SU-DHL-6 (cell line): ENCODE data around the gene ATP9A.

Experiments
- EZH2phosphoT487 ChIP-seq: fragments of 200-600 bp; sonication (generic), shearing (Covaris generic); conservative IDR thresholded peaks from 2 replicates; pipeline ENCODE4 v1.6.1; 2018; ENCODE audit warnings: mild to moderate bottlenecking, antibody characterized with exemption, low read length, moderate library complexity, mixed read lengths
- TF ChIP-seq, protein P1 (sequence below): fragments of 200-600 bp; sonication (generic); IDR thresholded peaks from one replicate; pipeline ENCODE4 v1.5.1; 2017; ENCODE audit warnings: antibody characterized with exemption, mild to moderate bottlenecking, low read length, moderate library complexity; ENCODE audit not compliant: insufficient read depth, poor library complexity, severe bottlenecking

DNA sequence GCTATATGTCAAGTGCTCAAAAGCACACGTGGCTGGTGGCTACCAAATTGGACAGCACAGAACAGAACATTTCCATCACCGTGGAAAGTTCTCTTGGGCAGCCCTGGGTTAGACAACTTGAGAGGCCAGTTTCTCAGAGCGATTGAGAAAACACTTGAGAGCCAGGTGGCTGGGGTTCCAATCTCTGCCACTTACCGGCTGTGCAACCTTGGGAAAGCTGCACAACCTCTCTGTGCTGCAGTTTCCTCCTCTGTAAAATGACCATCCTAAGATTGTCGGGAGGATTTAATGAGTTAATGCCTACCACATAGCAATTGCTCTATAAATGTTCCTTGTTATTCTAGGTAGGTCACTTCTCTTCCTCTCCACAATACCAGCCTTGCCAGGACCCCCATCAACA lies 200.6 kb downstream of the ATP9A start:
- TF ChIP-seq, protein P1, sequence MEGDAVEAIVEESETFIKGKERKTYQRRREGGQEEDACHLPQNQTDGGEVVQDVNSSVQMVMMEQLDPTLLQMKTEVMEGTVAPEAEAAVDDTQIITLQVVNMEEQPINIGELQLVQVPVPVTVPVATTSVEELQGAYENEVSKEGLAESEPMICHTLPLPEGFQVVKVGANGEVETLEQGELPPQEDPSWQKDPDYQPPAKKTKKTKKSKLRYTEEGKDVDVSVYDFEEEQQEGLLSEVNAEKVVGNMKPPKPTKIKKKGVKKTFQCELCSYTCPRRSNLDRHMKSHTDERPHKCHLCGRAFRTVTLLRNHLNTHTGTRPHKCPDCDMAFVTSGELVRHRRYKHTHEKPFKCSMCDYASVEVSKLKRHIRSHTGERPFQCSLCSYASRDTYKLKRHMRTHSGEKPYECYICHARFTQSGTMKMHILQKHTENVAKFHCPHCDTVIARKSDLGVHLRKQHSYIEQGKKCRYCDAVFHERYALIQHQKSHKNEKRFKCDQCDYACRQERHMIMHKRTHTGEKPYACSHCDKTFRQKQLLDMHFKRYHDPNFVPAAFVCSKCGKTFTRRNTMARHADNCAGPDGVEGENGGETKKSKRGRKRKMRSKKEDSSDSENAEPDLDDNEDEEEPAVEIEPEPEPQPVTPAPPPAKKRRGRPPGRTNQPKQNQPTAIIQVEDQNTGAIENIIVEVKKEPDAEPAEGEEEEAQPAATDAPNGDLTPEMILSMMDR: no peak
- TF ChIP-seq EZH2phosphoT487: no peak
